Uterus (tissue), 4 donors: ENCODE measurements around the gene MAGI2. TPM values are rescaled to one million over a fixed set of nuclear protein-coding genes. Genes with fewer than 3 reads are reported as not detected.

Experiments used
- DNase-seq, 2 donors: peaks; one replicate each; pipeline ENCODE4 v3.0.0-alpha.2; 2019 to 2020
- H3K27ac ChIP-seq, 2 donors: fragments of 200-600 bp; sonication (generic); 1 replicate in 1 of 2; 2 replicates in 1 of 2; pipeline ENCODE4 v1.5.1; 2016 to 2018
- H3K27me3 ChIP-seq, 2 donors: fragments of 200-600 bp; sonication (generic); one replicate each; pipeline ENCODE4 v1.5.1; 2018 to 2019; ENCODE audit warnings: control low read depth in 1 of 2
- H3K36me3 ChIP-seq, 2 donors: fragments of 200-600 bp; sonication (generic); one replicate each; pipeline ENCODE4 v1.5.1; 2019; ENCODE audit warnings: control low read depth in 1 of 2
- H3K4me1 ChIP-seq, 2 donors: fragments of 200-600 bp; sonication (generic); one replicate each; pipeline ENCODE4 v1.5.1; 2018 to 2019; ENCODE audit warnings: control low read depth in 1 of 2
- H3K4me3 ChIP-seq, 2 donors: fragments of 200-600 bp; sonication (generic); 1 replicate in 1 of 2; 2 replicates in 1 of 2; pipeline ENCODE4 v1.5.1; 2018 to 2019; ENCODE audit warnings: mild to moderate bottlenecking in 1 of 2
- H3K9me3 ChIP-seq, 2 donors: fragments of 200-600 bp; sonication (generic); one replicate each; pipeline ENCODE4 v1.5.1; 2019; ENCODE audit warnings: control low read depth in 1 of 2
- POLR2A ChIP-seq, 2 donors: fragments of 450-650 bp; IDR thresholded peaks; one replicate each; pipeline ENCODE4 v1.6.1; 2016; ENCODE audit warnings: antibody characterized with exemption in 2 of 2, mild to moderate bottlenecking in 1 of 2, moderate library complexity in 1 of 2
- intact Hi-C: fragments of 100-400 bp; cut with DNase I; formaldehyde crosslinking; loops from one replicate; pipeline ENCODE4 v1.15.1; 2023; ENCODE audit warnings: low total_unique reads
- total RNA-seq, 4 donors: library from RNA; depleted of rRNA in 3 of 4; stranded (reverse); fragments of >200 nt in 3 of 4; gene quantifications; one replicate each; pipeline versions ENCODE4 v1.1.0 to v1.2.4, GENCODE V29; 2014 to 2023
- TF ChIP-seq, protein P1 (sequence below), 4 experiments: fragments of 200-600 bp in 2 of 4; fragments of 450-650 bp in 2 of 4; sonication (generic) in 2 of 4; IDR thresholded peaks; one replicate each; pipeline ENCODE4 v1.5.1; 2016 to 2019; ENCODE audit warnings: antibody characterized with exemption in 4 of 4, mild to moderate bottlenecking in 2 of 4, moderate library complexity in 1 of 4
- donor health status: DM: yes; HTN: yes; CAD: no.

MAGI2 gene
- total RNA-seq, 4 donors from 2014 or later, result 5.3 to 23.2 (median 13.8) TPM

DNA sequence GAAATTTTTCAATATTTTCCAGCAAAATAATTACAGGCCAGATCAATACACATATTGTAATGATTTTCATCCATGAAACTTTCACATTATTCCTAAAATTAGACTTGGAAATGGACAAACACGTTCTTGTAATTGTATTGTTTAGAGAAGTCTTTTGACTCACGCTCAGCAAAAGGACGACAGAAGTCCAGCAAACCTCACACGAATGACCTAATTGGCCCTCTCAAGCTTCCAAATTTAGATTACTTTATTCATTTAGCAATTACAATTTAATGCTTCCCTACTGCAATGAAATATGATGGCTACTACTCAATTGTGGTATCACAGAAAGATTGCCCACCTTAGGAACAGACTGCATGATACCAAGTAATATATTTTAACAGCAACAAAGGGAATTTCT lies 702.2 kb downstream of the MAGI2 start:
- Histone ChIP-seq H3K27me3 (no peaks in the 10 kb centered on the region), H3K36me3 (no peaks in the 10 kb centered on the region), H3K4me3 (no peak overlapping the region), H3K4me1 (no peaks in the 10 kb centered on the region), H3K9me3 (no peaks in the 10 kb centered on the region), H3K27ac (no peak overlapping the region)
- TF ChIP-seq POLR2A (IDR thresholded peaks at IDR 0.05), result no peak
- TF ChIP-seq, protein P1, sequence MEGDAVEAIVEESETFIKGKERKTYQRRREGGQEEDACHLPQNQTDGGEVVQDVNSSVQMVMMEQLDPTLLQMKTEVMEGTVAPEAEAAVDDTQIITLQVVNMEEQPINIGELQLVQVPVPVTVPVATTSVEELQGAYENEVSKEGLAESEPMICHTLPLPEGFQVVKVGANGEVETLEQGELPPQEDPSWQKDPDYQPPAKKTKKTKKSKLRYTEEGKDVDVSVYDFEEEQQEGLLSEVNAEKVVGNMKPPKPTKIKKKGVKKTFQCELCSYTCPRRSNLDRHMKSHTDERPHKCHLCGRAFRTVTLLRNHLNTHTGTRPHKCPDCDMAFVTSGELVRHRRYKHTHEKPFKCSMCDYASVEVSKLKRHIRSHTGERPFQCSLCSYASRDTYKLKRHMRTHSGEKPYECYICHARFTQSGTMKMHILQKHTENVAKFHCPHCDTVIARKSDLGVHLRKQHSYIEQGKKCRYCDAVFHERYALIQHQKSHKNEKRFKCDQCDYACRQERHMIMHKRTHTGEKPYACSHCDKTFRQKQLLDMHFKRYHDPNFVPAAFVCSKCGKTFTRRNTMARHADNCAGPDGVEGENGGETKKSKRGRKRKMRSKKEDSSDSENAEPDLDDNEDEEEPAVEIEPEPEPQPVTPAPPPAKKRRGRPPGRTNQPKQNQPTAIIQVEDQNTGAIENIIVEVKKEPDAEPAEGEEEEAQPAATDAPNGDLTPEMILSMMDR (IDR thresholded peaks at IDR 0.05), result no peak
- intact Hi-C loops, result no loop called here
- no peak for DNase-seq

GRCh38 chr7:78749052-78749746 lies 704.3 kb downstream of the MAGI2 start:
- H3K27ac ChIP-seq, result no peak overlapping the region
- intact Hi-C loops, result no loop called here
- DNase-seq, result no peak
- H3K9me3 ChIP-seq, result no peaks in the 10 kb centered on the region
- H3K4me1 ChIP-seq, result no peaks in the 10 kb centered on the region
- no peaks in the 10 kb centered on the region for H3K36me3 ChIP-seq
- H3K27me3 ChIP-seq, result no peaks in the 10 kb centered on the region
- TF ChIP-seq POLR2A (IDR thresholded peaks at IDR 0.05), result no peak
- TF ChIP-seq, protein P1 (IDR thresholded peaks at IDR 0.05), result no peak
- H3K4me3 ChIP-seq, result no peak overlapping the region

DNA sequence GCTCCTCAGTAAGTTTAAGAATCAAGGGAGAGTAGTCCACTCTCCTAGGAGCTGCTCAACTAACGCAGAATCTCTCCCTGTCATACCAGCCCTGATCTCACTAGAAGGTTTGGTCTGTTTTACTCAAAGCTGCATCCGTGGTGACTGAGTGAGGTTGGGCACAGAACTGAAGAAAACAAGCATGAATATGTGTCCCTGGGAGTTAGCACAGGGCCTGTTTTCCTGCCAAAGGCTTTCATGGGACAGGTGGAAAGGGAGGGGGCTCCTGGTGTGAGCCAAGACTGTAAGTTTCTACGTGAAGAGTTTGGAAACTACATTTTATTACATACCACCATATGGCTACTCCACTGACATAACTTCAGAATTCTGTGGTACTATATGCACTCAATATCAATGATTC lies 705.9 kb downstream of the MAGI2 start:
- no peaks in the 10 kb centered on the region for H3K27me3 ChIP-seq
- H3K9me3 ChIP-seq, result no peaks in the 10 kb centered on the region
- no peak overlapping the region for H3K4me3 ChIP-seq
- DNase-seq, result no peak
- no peak overlapping the region for H3K27ac ChIP-seq
- no peaks in the 10 kb centered on the region for H3K36me3 ChIP-seq
- intact Hi-C loops, result no loop called here
- TF ChIP-seq, protein P1 (IDR thresholded peaks at IDR 0.05), result no peak
- TF ChIP-seq POLR2A (IDR thresholded peaks at IDR 0.05), result no peak
- no peaks in the 10 kb centered on the region for H3K4me1 ChIP-seq

DNA sequence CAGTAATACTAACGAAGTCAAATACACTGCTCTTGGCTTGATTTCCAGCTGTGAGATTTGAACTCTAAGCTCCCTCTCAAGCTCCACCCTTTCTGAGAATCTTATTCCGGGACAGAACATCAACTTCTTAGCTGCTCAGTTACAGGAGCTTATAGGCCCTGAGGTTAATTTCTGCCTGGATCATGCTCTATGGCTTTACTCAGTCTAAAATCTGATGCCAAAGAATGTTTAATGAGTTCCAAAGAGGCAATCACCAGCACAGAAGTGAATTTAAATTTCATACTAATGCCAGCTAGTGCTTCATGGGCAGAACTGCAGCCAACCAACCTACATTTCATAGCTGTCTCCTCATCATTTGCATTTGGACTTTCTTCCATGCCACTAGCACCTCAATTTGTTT lies 707.2 kb downstream of the MAGI2 start:
- H3K36me3 ChIP-seq, result no peaks in the 10 kb centered on the region
- intact Hi-C loops, result no loop called here

DNA sequence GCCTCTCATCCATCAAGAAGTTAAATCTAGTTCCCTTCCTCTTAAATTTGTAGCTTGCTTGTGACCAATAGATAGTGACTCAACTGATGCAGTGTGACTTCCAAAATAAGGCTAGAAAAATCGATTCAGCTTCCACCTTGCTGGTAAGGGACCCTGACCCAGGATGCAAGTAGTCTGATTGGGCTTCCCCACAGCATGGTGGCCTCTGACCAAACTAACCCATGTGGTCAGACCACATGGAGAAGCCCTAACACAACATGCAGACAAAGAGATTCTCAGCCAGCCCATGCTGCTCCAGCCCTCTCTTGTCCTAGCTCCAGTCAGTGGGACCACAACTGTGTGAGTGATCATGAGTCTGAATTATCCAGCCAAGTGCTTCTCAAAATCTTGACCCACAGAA lies 710.8 kb downstream of the MAGI2 start:
- intact Hi-C loops, result no loop called here

More for the DNA sequence above, 707.2 kb downstream of the MAGI2 start:
- H3K4me3 ChIP-seq, result no peak overlapping the region
- H3K27ac ChIP-seq, result no peak overlapping the region
- no peaks in the 10 kb centered on the region for H3K9me3 ChIP-seq
- DNase-seq, result no peak
- H3K4me1 ChIP-seq, result no peaks in the 10 kb centered on the region
- H3K27me3 ChIP-seq, result no peaks in the 10 kb centered on the region
- TF ChIP-seq POLR2A (IDR thresholded peaks at IDR 0.05), result no peak
- TF ChIP-seq, protein P1 (IDR thresholded peaks at IDR 0.05), result no peak

More for the DNA sequence above, 710.8 kb downstream of the MAGI2 start:
- DNase-seq, result no peak
- no peaks in the 10 kb centered on the region for H3K36me3 ChIP-seq
- no peak for TF ChIP-seq POLR2A (IDR thresholded peaks at IDR 0.05)
- TF ChIP-seq, protein P1 (IDR thresholded peaks at IDR 0.05), result no peak
- no peak overlapping the region for H3K4me3 ChIP-seq
- H3K9me3 ChIP-seq, result no peaks in the 10 kb centered on the region
- no peaks in the 10 kb centered on the region for H3K4me1 ChIP-seq
- H3K27ac ChIP-seq, result no peak overlapping the region
- no peaks in the 10 kb centered on the region for H3K27me3 ChIP-seq
